ENCODE measurements around the gene IL12RB1. TPM values are rescaled to one million over a fixed set of nuclear protein-coding genes. Genes with fewer than 3 reads are reported as not detected.

The IL12RB1 gene
- 1 to 10 TPM in 1 of 8 experiments, under 1 TPM in 5, not detected in 2; 0.05 to 1.2 (median 0.23) TPM for total RNA-seq

DNA sequence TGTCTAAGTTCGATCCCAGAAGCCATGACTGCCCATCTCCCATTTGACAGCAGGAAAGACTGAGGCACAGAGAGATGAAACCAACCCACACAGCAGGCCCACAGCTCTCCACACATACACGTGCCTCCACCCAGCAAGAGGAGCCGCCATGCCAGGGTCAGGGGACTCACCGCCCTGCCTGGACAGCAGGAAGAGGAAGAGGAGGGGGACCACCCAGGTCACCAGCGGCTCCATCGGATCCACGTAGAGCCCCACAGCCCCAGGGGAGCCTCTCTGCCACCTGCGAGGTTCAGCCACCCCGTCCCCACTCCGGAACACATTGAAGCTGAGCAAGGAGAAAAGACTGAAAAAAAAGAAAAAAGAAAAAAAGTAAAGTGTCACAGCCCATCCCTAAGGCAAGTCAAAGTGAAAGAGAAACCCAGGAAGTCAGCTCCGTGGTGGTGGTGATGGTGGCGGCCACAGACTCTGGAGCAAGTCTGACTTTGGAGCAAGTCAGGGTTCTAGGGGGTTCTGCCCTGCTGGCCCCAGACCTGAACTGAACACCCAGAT is at the start of gene IL12RB1:
Gene IL12RB1, minus strand, starts transcription at position 345 of the 549 bp plus-strand sequence. Its CDS starts 111 bp downstream, at position 234.
- ATAC-seq (replicated peaks in 6 of 8) = peak in 3 of 8 experiments; percentile 36 to 78 (median 72)
- H3K27ac ChIP-seq = no peak within 1 kb of the TSS
- no peak within 1 kb of the TSS for H3K4me3 ChIP-seq
- H3K4me1 ChIP-seq (replicated peaks in 1 of 2) = no peaks in the 10 kb centered on the region
- in situ Hi-C loops (cut with MboI; ENCODE audit: low pct_unique_long_range_greater_than_20kb in 2 of 9, low sequenced_read_pairs in 9 of 9, unreplicated experiment in 9 of 9) = no loop called here
- 28 to 100% (median 64%) methylated on average over 1 to 6 of the region's 12 CpGs; no CpG with 5 or more reads in 2 of the 10 experiments for WGBS, 10 experiments

DNA sequence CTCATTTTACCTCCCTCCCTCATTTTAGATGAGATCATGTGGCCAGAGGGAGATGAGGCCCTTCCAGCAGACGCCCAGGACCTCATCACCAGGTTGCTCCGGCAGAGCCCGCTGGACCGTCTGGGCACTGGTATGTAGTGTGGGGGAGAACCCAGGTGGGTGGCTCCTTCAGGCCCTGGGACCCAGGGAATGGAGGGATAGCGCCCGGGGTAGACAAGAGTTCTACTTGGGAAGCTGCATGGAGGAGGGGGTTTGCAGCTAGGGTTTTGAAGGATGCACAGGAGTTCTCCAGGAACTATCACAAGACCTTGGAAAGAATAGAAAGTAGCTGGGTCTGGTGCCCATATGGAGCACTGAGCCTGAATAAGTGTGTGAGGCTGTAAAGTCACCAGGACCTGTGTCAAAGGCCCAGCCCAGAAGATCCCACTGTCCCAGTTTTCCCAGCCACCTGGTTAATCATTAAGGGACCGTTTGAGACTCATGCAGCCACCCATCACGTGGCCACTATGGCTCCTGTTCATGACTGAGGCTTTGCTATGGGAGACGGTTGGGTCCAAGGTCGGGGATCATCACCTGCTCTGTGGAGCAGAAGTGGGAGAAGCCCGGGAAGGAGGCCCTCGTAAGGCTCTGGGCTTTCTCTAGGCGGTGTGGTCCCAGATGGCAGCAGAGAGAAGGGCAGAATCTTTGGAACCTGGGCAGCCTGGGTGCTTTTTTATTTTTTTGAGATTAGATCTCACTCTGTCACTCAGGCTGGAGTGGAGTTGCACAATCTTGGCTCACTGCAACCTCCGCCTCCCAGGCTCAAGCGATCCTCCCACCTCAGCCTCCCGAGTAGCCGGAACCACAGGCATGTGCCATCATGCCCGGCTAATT is 49.2 kb upstream of the IL12RB1 start:
- no peaks in the 10 kb centered on the region for H3K4me1 ChIP-seq (replicated peaks in 1 of 2)
- no peak overlapping the region for H3K4me3 ChIP-seq
- ATAC-seq (replicated peaks in 6 of 8) = no peak
- H3K27ac ChIP-seq = no peak overlapping the region
- 64 to 100% (median 87%) methylated on average over 2 to 10 of the region's 18 CpGs; no CpG with 5 or more reads in 1 of the 10 experiments for WGBS, 10 experiments
- in situ Hi-C loops (cut with MboI; ENCODE audit: low pct_unique_long_range_greater_than_20kb in 2 of 9, low sequenced_read_pairs in 9 of 9, unreplicated experiment in 9 of 9) = no loop called here

DNA sequence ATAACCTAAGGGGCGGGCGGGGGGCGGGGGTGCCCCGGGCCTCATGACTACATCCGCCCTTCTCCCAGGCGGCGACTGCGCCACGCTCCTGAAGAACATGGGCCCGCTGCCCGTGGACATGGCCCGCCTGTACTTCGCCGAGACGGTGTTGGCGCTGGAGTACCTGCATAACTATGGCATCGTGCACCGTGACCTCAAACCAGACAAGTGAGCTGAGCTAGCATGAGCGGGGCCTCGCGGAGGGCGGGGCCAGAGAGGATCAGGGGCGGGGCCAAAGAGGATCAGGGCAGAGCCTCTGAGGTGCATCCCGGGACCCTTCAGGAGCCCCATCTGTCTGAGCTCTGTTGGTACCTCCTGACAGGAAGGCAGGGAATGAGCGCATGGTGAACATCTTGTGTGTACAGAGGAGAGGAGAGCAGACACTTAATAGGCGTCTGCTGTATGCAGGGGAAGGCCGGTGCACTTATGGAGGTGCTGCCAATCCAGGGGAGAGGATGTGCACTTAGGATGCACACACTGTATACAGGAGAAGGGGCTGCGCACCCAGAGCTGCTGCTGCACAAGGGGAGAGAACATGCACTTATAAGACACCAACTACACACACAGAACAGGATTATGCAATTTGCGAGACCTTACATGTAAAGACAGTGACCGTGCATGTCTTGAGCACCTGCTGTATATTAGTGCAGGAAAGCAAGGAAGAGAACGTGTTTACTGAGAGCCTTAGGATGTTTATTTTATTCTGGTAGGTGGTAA is 45.3 kb upstream of the IL12RB1 start:
- Histone ChIP-seq H3K4me3 (no peak overlapping the region), H3K27ac (no peak overlapping the region), H3K4me1 (replicated peaks in 1 of 2) (no peaks in the 10 kb centered on the region)
- in situ Hi-C loops (cut with MboI; ENCODE audit: low pct_unique_long_range_greater_than_20kb in 2 of 9, low sequenced_read_pairs in 9 of 9, unreplicated experiment in 9 of 9) = no loop called here
- WGBS, 10 experiments = 80 to 100% (median 98%) methylated on average over 1 to 6 of the region's 31 CpGs; no CpG with 5 or more reads in 2 of the 10 experiments
- ATAC-seq (replicated peaks in 6 of 8) = peak in 3 of 8 experiments; percentile 17 to 66 (median 24)

DNA sequence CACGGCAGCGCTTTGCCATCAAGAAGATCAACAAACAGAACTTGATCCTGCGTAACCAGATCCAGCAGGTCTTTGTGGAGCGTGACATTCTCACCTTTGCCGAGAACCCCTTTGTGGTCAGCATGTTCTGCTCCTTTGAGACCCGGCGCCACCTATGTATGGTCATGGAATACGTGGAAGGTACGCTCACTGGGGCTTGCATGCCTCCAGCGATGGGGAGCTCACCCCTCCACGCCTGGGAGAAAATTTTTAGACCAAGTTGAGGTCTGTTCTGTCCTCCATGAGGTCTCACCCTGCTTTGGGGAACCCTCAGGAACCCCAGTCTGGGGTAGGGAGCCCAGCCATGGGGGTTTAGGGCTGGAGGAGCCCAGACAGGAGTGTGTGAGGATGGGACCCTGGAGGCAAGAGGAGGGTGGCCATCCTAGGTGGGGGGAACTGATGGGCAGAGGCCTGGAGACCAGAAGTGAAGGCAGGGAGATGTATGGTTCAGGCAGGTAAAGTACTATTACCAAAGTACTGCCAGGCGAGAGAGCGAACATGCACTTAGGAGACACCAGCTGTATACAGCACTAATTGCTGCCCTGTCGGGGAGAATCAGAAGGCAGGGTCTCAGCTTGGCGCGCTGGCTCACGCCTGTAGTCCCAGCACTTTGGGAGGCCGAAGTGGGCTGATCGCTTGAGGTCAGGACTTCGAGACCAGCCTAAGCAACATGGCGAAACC is 43.9 kb upstream of the IL12RB1 start:
- in situ Hi-C loops (cut with MboI; ENCODE audit: low pct_unique_long_range_greater_than_20kb in 2 of 9, low sequenced_read_pairs in 9 of 9, unreplicated experiment in 9 of 9) = no loop called here
- no peak overlapping the region for H3K27ac ChIP-seq

DNA sequence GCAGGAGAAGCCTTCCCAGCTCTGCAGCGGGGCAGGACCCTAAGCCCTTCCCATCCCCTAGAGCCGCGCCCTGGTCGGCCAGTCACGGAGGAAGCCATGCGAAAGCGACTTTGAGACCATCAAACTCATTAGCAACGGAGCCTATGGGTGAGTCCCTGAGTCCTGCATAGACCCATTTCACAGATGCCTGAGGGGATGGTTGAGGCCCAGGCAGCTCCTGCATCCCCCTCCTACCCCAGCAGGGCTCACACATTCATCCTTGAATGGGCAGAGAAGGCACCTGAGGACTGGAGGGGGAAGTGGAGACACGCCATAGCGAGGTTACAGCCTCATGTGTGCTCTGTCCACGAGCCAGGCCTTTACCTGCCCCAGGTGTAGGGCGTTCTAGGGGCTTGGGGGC is 42.1 kb upstream of the IL12RB1 start:
- no peak for ATAC-seq (replicated peaks in 6 of 8)
- Histone ChIP-seq H3K27ac (no peak overlapping the region), H3K4me1 (replicated peaks in 1 of 2) (no peaks in the 10 kb centered on the region), H3K4me3 (no peak overlapping the region)
- in situ Hi-C loops (cut with MboI; ENCODE audit: low pct_unique_long_range_greater_than_20kb in 2 of 9, low sequenced_read_pairs in 9 of 9, unreplicated experiment in 9 of 9) = no loop called here
- WGBS, 10 experiments = 72 to 100% (median 94%) methylated on average over 1 to 7 of the region's 12 CpGs; no CpG with 5 or more reads in 4 of the 10 experiments

More for the DNA sequence above, 43.9 kb upstream of the IL12RB1 start:
- Histone ChIP-seq H3K4me1 (replicated peaks in 1 of 2) (no peaks in the 10 kb centered on the region), H3K4me3 (no peak overlapping the region)
- 53 to 100% (median 92%) methylated on average over 1 to 13 of the region's 21 CpGs; no CpG with 5 or more reads in 2 of the 10 experiments for WGBS, 10 experiments
- ATAC-seq (replicated peaks in 6 of 8) = no peak

DNA sequence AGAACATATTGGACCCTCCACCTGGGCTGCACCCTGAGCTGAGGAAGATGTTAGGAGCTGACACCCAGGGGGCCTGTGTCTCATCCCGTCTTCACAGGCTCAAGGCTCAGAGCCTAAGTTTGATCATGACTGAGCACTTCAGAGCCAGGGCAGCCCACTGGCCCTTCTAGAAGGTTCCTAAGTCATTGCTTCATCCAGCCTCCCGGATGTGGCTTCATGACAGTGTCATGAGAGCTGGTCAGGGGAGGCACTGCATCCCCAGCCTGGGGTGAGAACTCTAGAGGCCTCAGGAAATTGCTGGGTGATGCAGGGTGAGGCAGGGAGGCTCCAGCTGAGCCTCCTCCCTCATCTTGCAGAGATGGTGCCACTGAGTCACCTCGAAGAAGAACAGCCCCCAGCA is 41.3 kb upstream of the IL12RB1 start:
- ATAC-seq (replicated peaks in 6 of 8) = no peak
- WGBS, 10 experiments = 40 to 100% (median 82%) methylated on average over 1 to 2 of the region's 3 CpGs; no CpG with 5 or more reads in 6 of the 10 experiments
- Histone ChIP-seq H3K4me1 (replicated peaks in 1 of 2) (no peaks in the 10 kb centered on the region), H3K27ac (no peak overlapping the region), H3K4me3 (no peak overlapping the region)
- in situ Hi-C loops (cut with MboI; ENCODE audit: low pct_unique_long_range_greater_than_20kb in 2 of 9, low sequenced_read_pairs in 9 of 9, unreplicated experiment in 9 of 9) = no loop called here

DNA sequence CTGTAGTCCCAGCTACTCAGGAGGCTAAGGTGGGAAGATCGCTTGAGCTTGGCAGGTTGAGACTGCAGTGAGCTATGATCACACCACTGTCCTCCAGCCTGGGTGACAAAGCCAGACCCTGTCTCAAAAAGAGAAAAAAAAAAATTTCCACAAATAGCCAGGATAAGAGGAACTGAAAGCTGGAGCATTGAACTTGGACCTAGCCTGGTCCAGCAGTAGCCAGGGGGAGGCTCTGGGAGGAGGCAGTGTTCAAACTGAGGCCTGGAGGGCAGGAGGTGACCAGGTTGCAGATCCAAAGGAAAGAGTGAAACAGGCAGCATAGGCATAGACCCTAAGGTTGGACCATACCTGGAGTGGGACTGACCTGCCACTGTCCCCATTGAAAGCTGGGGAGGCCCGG is 39.4 kb upstream of the IL12RB1 start:
- no peaks in the 10 kb centered on the region for H3K4me1 ChIP-seq (replicated peaks in 1 of 2)
- 100% methylated on average over 1 of the region's 2 CpGs; no CpG with 5 or more reads in 8 of the 10 experiments for WGBS, 10 experiments
- no peak for ATAC-seq (replicated peaks in 6 of 8)
- H3K27ac ChIP-seq = no peak overlapping the region
- H3K4me3 ChIP-seq = no peak overlapping the region
- in situ Hi-C loops (cut with MboI; ENCODE audit: low pct_unique_long_range_greater_than_20kb in 2 of 9, low sequenced_read_pairs in 9 of 9, unreplicated experiment in 9 of 9) = no loop called here

DNA sequence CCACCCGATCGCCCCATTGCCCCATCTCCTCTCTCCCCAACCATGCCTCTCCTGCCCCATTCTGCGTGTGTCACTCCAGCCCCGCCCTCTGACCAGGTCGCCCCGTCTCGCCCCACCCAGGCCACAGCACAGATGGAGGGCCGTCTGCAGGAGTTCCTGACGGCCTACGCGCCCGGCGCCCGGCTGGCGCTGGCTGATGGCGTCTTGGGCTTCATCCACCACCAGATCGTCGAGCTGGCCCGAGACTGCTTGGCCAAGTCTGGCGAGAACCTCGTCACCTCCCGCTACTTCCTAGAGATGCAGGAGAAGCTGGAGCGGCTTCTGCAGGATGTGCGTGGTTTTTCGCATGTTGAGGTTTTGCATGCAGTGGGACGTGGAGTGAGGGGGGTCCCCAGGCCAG is 37.1 kb upstream of the IL12RB1 start:
- Histone ChIP-seq H3K4me1 (replicated peaks in 1 of 2) (peaks cover 3 to 9% of the 10 kb centered on the region in 2 donors), H3K27ac (no peak overlapping the region), H3K4me3 (no peak overlapping the region)
- 97 to 98% methylated on average over 4 to 9 of the region's 26 CpGs; no CpG with 5 or more reads in 8 of the 10 experiments for WGBS, 10 experiments
- in situ Hi-C loops (cut with MboI; ENCODE audit: low pct_unique_long_range_greater_than_20kb in 2 of 9, low sequenced_read_pairs in 9 of 9, unreplicated experiment in 9 of 9) = no loop called here
- ATAC-seq (replicated peaks in 6 of 8) = no peak

DNA sequence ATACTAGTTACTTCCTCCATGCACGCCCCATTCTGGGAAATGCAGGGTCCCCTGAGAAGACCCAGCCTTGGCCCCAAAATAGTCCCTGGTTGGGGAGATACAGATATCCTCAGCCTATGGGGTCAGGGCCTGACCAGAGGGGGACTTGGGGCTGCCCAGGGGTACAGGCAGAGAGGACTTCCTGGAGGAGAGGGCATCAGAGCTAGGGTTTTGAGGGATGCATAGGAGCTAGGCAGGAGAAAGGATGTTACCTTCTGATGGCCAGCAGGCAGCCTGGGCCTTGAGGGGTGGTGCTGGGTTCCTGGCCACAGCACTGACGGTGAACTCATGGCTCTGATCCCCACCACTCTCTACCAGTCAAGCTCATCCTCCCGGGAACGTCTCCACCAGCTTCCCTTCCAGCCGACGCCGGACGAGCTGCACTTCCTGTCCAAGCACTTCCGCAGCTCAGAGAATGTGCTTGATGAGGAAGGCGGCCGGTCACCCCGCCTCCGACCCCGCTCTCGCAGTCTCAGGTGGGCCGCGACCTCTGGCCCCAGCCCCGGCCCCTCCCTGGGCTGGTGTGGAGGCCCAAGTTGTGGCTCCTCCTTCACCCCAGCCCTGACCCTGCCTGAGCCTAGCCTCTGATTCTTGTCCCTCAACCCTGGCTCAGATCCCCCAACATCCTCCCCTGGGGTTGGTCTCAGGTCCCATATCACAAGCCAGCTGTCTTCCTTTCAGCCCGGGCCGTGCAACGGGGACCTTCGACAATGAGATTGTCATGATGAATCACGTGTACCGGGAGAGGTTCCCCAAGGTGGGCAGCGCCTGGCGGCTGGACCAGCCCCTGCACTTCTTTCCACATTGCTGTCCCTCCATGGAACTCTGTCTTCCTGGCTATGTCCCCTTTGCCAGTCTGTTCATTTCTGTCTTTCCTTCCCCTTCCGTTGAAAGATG is 36.4 kb upstream of the IL12RB1 start:
- 80 to 100% (median 100%) methylated on average over 1 of the region's 27 CpGs; no CpG with 5 or more reads in 7 of the 10 experiments for WGBS, 10 experiments
- ATAC-seq (replicated peaks in 6 of 8) = no peak

DNA sequence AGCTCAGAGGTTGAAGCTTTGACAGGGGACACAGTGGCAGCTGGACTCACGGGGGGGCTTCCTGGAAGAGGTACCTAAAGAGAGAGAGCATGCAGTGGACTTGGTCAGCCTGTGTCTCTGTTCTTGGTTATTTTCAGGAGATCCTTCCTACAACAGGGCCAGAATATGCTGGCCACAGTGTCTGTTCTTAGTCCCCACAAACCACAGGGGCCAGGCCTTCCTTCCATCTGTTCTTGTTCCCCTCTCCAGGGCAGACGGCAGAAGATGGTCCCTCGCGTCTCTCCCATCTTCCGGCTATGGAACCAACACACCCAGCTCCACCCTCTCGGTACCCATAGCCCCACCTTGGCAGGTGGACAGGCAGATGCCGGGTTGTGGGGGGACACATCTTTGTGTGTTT is 35.7 kb upstream of the IL12RB1 start:
- in situ Hi-C loops (cut with MboI; ENCODE audit: low pct_unique_long_range_greater_than_20kb in 2 of 9, low sequenced_read_pairs in 9 of 9, unreplicated experiment in 9 of 9) = no loop called here
- H3K4me3 ChIP-seq = no peak overlapping the region
- H3K27ac ChIP-seq = no peak overlapping the region
- ATAC-seq (replicated peaks in 6 of 8) = no peak
- 80 to 100% (median 95%) methylated on average over 1 to 4 of the region's 7 CpGs; no CpG with 5 or more reads in 6 of the 10 experiments for WGBS, 10 experiments
- peaks cover 6 to 14% of the 10 kb centered on the region in 2 donors for H3K4me1 ChIP-seq (replicated peaks in 1 of 2)

More for the DNA sequence above, 36.4 kb upstream of the IL12RB1 start:
- H3K4me1 ChIP-seq (replicated peaks in 1 of 2) = peaks cover 6 to 14% of the 10 kb centered on the region in 2 donors
- in situ Hi-C loops (cut with MboI; ENCODE audit: low pct_unique_long_range_greater_than_20kb in 2 of 9, low sequenced_read_pairs in 9 of 9, unreplicated experiment in 9 of 9) = no loop called here
- peak overlapping the region in 1 of 2 donors; percentile 55 for H3K27ac ChIP-seq
- no peak overlapping the region for H3K4me3 ChIP-seq

DNA sequence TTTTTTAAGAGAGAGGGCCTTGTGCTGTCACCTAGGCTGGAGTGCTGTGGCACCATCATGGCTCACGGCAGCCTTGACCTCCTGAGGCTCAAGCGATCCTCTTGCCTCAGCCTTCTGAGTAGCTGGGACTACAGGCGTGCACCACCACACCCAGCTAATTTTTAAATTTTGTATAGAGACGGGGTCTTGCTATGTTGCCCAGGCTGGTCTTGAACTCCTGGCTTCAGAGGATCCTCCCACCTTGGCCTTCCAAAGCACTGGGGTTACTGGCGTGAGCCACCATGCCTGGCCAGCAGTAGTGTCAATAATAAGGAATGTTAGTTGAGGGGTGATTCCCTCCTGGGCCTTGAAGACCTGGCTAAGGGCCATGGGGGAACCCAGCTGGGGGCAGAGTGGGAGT is 34.4 kb upstream of the IL12RB1 start:
- WGBS, 10 experiments = 100% methylated on average over 1 to 3 of the region's 5 CpGs; no CpG with 5 or more reads in 6 of the 10 experiments

More for the DNA sequence above, 34.4 kb upstream of the IL12RB1 start:
- Histone ChIP-seq H3K27ac (no peak overlapping the region), H3K4me3 (no peak overlapping the region), H3K4me1 (replicated peaks in 1 of 2) (peaks cover 12 to 20% of the 10 kb centered on the region in 2 donors)
- in situ Hi-C loops (cut with MboI; ENCODE audit: low pct_unique_long_range_greater_than_20kb in 2 of 9, low sequenced_read_pairs in 9 of 9, unreplicated experiment in 9 of 9) = no loop called here
- ATAC-seq (replicated peaks in 6 of 8) = no peak

Data from motor neuron (in vitro differentiated cells).